Esophagus squamous epithelium (tissue), 5 donors: Measurements from ENCODE around the gene PREX1. TPM values are rescaled to one million over a fixed set of nuclear protein-coding genes. Genes with fewer than 3 reads are reported as not detected.

ENCODE experiments used
- DNase-seq: peaks from one replicate; lab custom pipeline; 2025; lab: John Stamatoyannopoulos, UW
- H3K27ac ChIP-seq, 4 donors: fragments of 200-600 bp; sonication (generic); one replicate each; pipeline ENCODE4 v1.5.1; 2016 to 2019; ENCODE audit warnings: mild to moderate bottlenecking in 1 of 4
- H3K27me3 ChIP-seq, 4 donors: fragments of 200-600 bp; sonication (generic); 1 replicate in 3 of 4; 2 replicates in 1 of 4; pipeline versions ENCODE4 v1.5.1 to v1.6.0; 2017 to 2021; ENCODE audit warnings: antibody characterized with exemption in 1 of 4
- H3K36me3 ChIP-seq, 3 donors: fragments of 200-600 bp; sonication (generic); one replicate each; pipeline ENCODE4 v1.5.1; 2016 to 2019
- H3K4me1 ChIP-seq, 3 donors: fragments of 200-600 bp; sonication (generic); one replicate each; pipeline ENCODE4 v1.5.1; 2017 to 2019
- H3K4me3 ChIP-seq, 4 donors: fragments of 200-600 bp; sonication (generic); 1 replicate in 3 of 4; 2 replicates in 1 of 4; pipeline ENCODE4 v1.5.1; 2016 to 2019; ENCODE audit warnings: mild to moderate bottlenecking in 2 of 4, moderate library complexity in 1 of 4
- H3K9me3 ChIP-seq, 3 donors: fragments of 200-600 bp; sonication (generic); one replicate each; pipeline ENCODE4 v1.5.1; 2016 to 2019
- CTCF ChIP-seq, 6 experiments: fragments of 450-650 bp in 4 of 6; fragments of 200-600 bp in 2 of 6; sonication (generic) in 2 of 6; IDR thresholded peaks; one replicate each; pipeline ENCODE4 v1.5.1; 2016 to 2019; ENCODE audit warnings: antibody characterized with exemption in 6 of 6, mild to moderate bottlenecking in 4 of 6, moderate library complexity in 4 of 6
- POLR2A ChIP-seq, 4 donors: fragments of 450-650 bp; IDR thresholded peaks; one replicate each; pipeline ENCODE4 v1.6.1; 2017; ENCODE audit warnings: antibody characterized with exemption in 4 of 4, mild to moderate bottlenecking in 4 of 4, moderate library complexity in 3 of 4
- WGBS, 2 donors: methylation state at CpG; one replicate each; pipeline ENCODE4 v1.1.5; 2018; 5-methylcytosine and 5-hydroxymethylcytosine counted together
- intact Hi-C: fragments of 100-400 bp; cut with DNase I; formaldehyde crosslinking; loops from one replicate; pipeline ENCODE4 v1.15.0; 2022
- total RNA-seq, 4 donors: library from RNA; depleted of rRNA; stranded (reverse); fragments of >200 nt; gene quantifications; one replicate each; pipeline ENCODE4 v1.1.0, GENCODE V29; 2016
- donor health status: DM: yes; HTN: yes; CAD: no.

The PREX1 gene
- total RNA-seq, 4 donors from 2014 or later: 4.9 to 25.9 (median 8.9) TPM

- peaks cover 0 to 48% (median 0%) of the 10 kb centered on the region in 4 donors for H3K27me3 ChIP-seq
- no peak for TF ChIP-seq CTCF (IDR thresholded peaks at IDR 0.05)
- no peak for DNase-seq
- intact Hi-C loops: no loop called here
- no peak overlapping the region for H3K27ac ChIP-seq
- H3K9me3 ChIP-seq: no peaks in the 10 kb centered on the region
- H3K4me1 ChIP-seq: peaks cover 4 to 54% (median 12%) of the 10 kb centered on the region in 3 donors
- 68 to 79% methylated on average over 8 to 9 of the region's 9 CpGs for WGBS, 2 donors
- no peaks in the 10 kb centered on the region for H3K36me3 ChIP-seq
- H3K4me3 ChIP-seq: no peak overlapping the region
Observed at GRCh38 chr20:48789781-48790472, 37.9 kb downstream of the PREX1 start.

GRCh38 chr20:48789185-48789668 lies 38.6 kb downstream of the PREX1 start:
- TF ChIP-seq CTCF (IDR thresholded peaks at IDR 0.05) (no peak), POLR2A (IDR thresholded peaks at IDR 0.05) (no peak)
- 61 to 83% methylated on average over 5 to 6 of the region's 6 CpGs for WGBS, 2 donors
- H3K36me3 ChIP-seq: no peaks in the 10 kb centered on the region
- peaks cover 4 to 53% (median 12%) of the 10 kb centered on the region in 3 donors for H3K4me1 ChIP-seq
- DNase-seq: no peak
- H3K9me3 ChIP-seq: no peaks in the 10 kb centered on the region
- intact Hi-C loops: no loop called here
- H3K4me3 ChIP-seq: no peak overlapping the region
- H3K27me3 ChIP-seq: peaks cover 0 to 51% (median 0%) of the 10 kb centered on the region in 4 donors
- peak overlapping the region in 2 of 4 donors; percentile 27 to 76 for H3K27ac ChIP-seq

- peak overlapping the region in 3 of 4 donors; percentile 27 to 76 (median 50) for H3K27ac ChIP-seq
- peaks cover 0 to 51% (median 0%) of the 10 kb centered on the region in 4 donors for H3K27me3 ChIP-seq
- intact Hi-C loops: no loop called here
Observed at GRCh38 chr20:48788486-48789072, 39.2 kb downstream of the PREX1 start.

GRCh38 chr20:48787861-48788375 lies 39.9 kb downstream of the PREX1 start:
- TF ChIP-seq CTCF (IDR thresholded peaks at IDR 0.05) (no peak), POLR2A (IDR thresholded peaks at IDR 0.05) (no peak)
- intact Hi-C loops: no loop called here
- Histone ChIP-seq H3K36me3 (no peaks in the 10 kb centered on the region), H3K9me3 (no peaks in the 10 kb centered on the region), H3K27me3 (peaks cover 0 to 51% (median 0%) of the 10 kb centered on the region in 4 donors), H3K4me3 (no peak overlapping the region), H3K27ac (peak overlapping the region in 3 of 4 donors; percentile 40 to 76 (median 50)), H3K4me1 (peaks cover 4 to 57% (median 12%) of the 10 kb centered on the region in 3 donors)
- 49 to 54% methylated on average over 9 of the region's 9 CpGs for WGBS, 2 donors
- no peak for DNase-seq

More at GRCh38 chr20:48788486-48789072, 39.2 kb downstream of the PREX1 start:
- Histone ChIP-seq H3K4me1 (peaks cover 4 to 57% (median 12%) of the 10 kb centered on the region in 3 donors), H3K36me3 (no peaks in the 10 kb centered on the region), H3K4me3 (no peak overlapping the region), H3K9me3 (no peaks in the 10 kb centered on the region)
- WGBS, 2 donors: 67 to 68% methylated on average over 9 of the region's 9 CpGs
- no peak for TF ChIP-seq CTCF (IDR thresholded peaks at IDR 0.05)
- TF ChIP-seq POLR2A (IDR thresholded peaks at IDR 0.05): no peak
- no peak for DNase-seq
